ENCODE results near the gene ANKRD55. TPM values are rescaled to one million over a fixed set of nuclear protein-coding genes. Genes with fewer than 3 reads are reported as not detected.
"Not testable (repeated sequence)": the region's sequence is repeated elsewhere in the genome, so short reads cannot be mapped to it uniquely, and the experiment has no call there.

ANKRD55 gene
- total RNA-seq, 1 donor from 2014 or later = 0.49 TPM

GRCh38 chr5:56155992-56156584, 77.0 kb downstream of the ANKRD55 start:
- intact Hi-C loops (cut with DNase I) = no loop called here
- no peak for TF ChIP-seq CTCF (IDR thresholded peaks at IDR 0.05)
- ATAC-seq = peak; percentile 82
- H3K9me3 ChIP-seq = no peaks in the 10 kb centered on the region
- H3K4me1 ChIP-seq = peaks cover 34% of the 10 kb centered on the region
- H3K36me3 ChIP-seq = no peaks in the 10 kb centered on the region
- no peak overlapping the region for H3K4me3 ChIP-seq
- H3K27me3 ChIP-seq = no peaks in the 10 kb centered on the region
- H3K27ac ChIP-seq = peak overlapping the region; percentile 51
- no peak for DNase-seq

DNA sequence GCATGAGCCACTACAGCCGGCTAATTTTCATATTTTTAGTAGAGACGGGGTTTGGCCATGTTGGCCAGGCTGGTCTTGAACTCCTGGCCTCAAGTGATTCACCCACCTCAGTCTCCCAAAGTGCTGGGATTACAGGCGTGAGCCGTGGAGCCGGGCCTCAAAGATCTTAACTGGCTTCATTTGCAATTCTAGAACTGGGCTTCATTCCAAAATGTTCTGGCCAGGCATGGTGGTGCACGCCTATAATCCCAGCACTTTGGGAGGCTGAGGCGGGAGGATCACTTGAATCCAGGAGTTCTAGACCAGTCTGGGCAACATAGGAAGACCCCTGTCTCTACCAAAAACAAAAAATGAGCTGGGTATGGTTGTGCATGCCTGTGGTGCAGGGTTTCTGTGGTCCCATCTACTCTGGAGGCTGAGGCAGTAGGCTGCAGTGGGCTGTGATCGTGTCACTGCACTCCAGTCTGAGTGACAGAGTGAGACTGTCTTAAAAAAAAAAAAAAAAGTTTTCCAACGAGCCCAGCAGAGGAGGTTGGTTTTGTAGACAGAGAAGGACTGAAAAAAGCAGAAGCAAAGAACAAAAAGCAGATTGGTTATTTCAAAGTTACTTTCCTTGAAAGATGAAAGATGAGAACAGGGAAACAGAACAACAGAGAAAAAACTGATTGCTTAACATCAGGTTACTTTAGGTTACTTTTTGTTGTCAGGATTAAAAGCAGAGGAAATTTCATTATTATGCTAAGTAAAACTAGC, 78.2 kb downstream of the ANKRD55 start:
- peaks cover 27% of the 10 kb centered on the region for H3K4me1 ChIP-seq
- no peak overlapping the region for H3K27ac ChIP-seq
- DNase-seq (no peak), ATAC-seq (peak; percentile 21)
- no peaks in the 10 kb centered on the region for H3K27me3 ChIP-seq
- no peaks in the 10 kb centered on the region for H3K9me3 ChIP-seq
- no peak overlapping the region for H3K4me3 ChIP-seq
- no peaks in the 10 kb centered on the region for H3K36me3 ChIP-seq
- TF ChIP-seq CTCF (IDR thresholded peaks at IDR 0.05) = no peak
- intact Hi-C loops (cut with DNase I) = no loop called here

GRCh38 chr5:56152437-56152836, 80.7 kb downstream of the ANKRD55 start:
- Histone ChIP-seq H3K4me1 (peaks cover 27% of the 10 kb centered on the region), H3K27ac (no peak overlapping the region), H3K9me3 (no peaks in the 10 kb centered on the region), H3K36me3 (no peaks in the 10 kb centered on the region), H3K4me3 (no peak overlapping the region), H3K27me3 (no peaks in the 10 kb centered on the region)
- DNase-seq (no peak), ATAC-seq (no peak)
- no peak for TF ChIP-seq CTCF (IDR thresholded peaks at IDR 0.05)
- intact Hi-C loops (cut with DNase I) = no loop called here

DNA sequence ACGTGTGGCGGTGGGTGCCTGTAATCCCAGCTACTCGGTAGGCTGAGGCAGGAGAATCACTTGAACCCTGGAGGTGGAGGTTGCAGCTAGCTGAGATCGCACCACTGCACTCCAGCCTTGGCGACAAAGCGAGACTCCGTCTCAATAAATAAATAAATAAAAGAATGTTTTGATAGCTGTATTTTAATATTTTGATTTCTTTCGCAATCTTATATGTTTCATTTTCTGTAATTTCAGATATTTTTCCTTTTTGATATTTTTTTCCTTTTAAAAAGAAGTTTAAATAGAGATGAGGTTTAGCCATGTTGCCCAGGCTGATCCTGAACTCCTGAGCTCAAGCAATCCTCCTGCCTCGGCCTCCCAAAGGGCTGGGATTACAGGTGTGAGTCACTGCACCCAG, 82.4 kb downstream of the ANKRD55 start:
- H3K9me3 ChIP-seq; H3K27ac ChIP-seq; H3K4me3 ChIP-seq; ATAC-seq; H3K36me3 ChIP-seq; DNase-seq; H3K27me3 ChIP-seq; intact Hi-C loops (cut with DNase I): not testable (repeated sequence)
- peaks cover 13% of the 10 kb centered on the region for H3K4me1 ChIP-seq

GRCh38 chr5:56148453-56148971, 84.6 kb downstream of the ANKRD55 start:
- Histone ChIP-seq H3K9me3 (no peaks in the 10 kb centered on the region), H3K27ac (no peak overlapping the region), H3K4me1 (no peaks in the 10 kb centered on the region), H3K36me3 (no peaks in the 10 kb centered on the region), H3K4me3 (no peak overlapping the region), H3K27me3 (no peaks in the 10 kb centered on the region)
- intact Hi-C loops (cut with DNase I) = no loop called here
- no peak for TF ChIP-seq CTCF (IDR thresholded peaks at IDR 0.05)
- ATAC-seq (no peak), DNase-seq (no peak)

DNA sequence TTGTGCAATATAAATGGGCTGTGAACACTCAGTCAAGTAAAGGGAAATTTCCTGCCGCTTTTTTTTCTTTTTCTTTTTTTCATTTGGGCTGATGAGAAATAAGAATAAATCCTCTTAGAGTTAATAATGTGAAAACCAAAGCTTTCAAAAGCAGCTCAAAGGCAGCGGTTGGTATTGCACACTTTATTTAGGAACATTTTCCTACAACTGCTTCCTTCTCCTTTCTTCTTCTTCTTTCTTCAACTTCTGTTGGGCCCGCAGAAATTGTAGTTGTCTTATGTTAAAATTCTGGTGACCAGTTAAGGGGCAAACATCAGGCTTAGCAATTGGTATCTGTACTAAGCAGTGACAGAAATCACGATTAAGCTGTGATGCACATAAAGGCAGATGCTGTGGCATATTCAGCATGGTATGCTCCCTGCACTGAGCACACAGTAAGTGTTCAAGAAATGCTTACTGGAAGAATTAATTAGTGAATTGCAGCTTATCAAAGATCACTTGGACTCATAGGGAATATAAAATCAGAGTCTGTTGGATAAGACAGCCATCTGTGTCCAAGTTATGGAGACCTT, 85.4 kb downstream of the ANKRD55 start:
- no peaks in the 10 kb centered on the region for H3K36me3 ChIP-seq
- no peak overlapping the region for H3K27ac ChIP-seq
- H3K27me3 ChIP-seq = no peaks in the 10 kb centered on the region
- no peaks in the 10 kb centered on the region for H3K9me3 ChIP-seq
- no peak for TF ChIP-seq CTCF (IDR thresholded peaks at IDR 0.05)
- no peak overlapping the region for H3K4me3 ChIP-seq
- ATAC-seq = no peak
- intact Hi-C loops (cut with DNase I) = no loop called here
- H3K4me1 ChIP-seq = no peaks in the 10 kb centered on the region
- DNase-seq = no peak

Measured in upper lobe of right lung (tissue), 1 donor.